Measurements from ENCODE around the gene ADSL.

GRCh38 chr22:40414838-40415505, 68.7 kb downstream of the ADSL start:
- no peak for TF ChIP-seq PPARA (CRISPR knock-in tag; IDR thresholded peaks at IDR 0.05; ENCODE audit: borderline replicate concordance)
- TF ChIP-seq RARB (CRISPR knock-in tag; IDR thresholded peaks at IDR 0.05): no peak
- no peak for TF ChIP-seq TOX (CRISPR knock-in tag; IDR thresholded peaks at IDR 0.05; ENCODE audit: borderline replicate concordance)
- no peak for TF ChIP-seq SNAI2 (CRISPR knock-in tag; IDR thresholded peaks at IDR 0.05)
- no peak for TF ChIP-seq ZFP3 (CRISPR knock-in tag; IDR thresholded peaks at IDR 0.05)
- TF ChIP-seq ARNTL (CRISPR knock-in tag; IDR thresholded peaks at IDR 0.05; ENCODE audit: borderline replicate concordance, low read depth): no peak
- no peak for TF ChIP-seq BACH2 (CRISPR knock-in tag; IDR thresholded peaks at IDR 0.05; ENCODE audit: borderline replicate concordance)
- TF ChIP-seq, protein P1, sequence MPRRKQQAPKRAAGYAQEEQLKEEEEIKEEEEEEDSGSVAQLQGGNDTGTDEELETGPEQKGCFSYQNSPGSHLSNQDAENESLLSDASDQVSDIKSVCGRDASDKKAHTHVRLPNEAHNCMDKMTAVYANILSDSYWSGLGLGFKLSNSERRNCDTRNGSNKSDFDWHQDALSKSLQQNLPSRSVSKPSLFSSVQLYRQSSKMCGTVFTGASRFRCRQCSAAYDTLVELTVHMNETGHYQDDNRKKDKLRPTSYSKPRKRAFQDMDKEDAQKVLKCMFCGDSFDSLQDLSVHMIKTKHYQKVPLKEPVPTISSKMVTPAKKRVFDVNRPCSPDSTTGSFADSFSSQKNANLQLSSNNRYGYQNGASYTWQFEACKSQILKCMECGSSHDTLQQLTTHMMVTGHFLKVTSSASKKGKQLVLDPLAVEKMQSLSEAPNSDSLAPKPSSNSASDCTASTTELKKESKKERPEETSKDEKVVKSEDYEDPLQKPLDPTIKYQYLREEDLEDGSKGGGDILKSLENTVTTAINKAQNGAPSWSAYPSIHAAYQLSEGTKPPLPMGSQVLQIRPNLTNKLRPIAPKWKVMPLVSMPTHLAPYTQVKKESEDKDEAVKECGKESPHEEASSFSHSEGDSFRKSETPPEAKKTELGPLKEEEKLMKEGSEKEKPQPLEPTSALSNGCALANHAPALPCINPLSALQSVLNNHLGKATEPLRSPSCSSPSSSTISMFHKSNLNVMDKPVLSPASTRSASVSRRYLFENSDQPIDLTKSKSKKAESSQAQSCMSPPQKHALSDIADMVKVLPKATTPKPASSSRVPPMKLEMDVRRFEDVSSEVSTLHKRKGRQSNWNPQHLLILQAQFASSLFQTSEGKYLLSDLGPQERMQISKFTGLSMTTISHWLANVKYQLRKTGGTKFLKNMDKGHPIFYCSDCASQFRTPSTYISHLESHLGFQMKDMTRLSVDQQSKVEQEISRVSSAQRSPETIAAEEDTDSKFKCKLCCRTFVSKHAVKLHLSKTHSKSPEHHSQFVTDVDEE (CRISPR knock-in tag; IDR thresholded peaks at IDR 0.05): no peak
- TF ChIP-seq, protein P2, sequence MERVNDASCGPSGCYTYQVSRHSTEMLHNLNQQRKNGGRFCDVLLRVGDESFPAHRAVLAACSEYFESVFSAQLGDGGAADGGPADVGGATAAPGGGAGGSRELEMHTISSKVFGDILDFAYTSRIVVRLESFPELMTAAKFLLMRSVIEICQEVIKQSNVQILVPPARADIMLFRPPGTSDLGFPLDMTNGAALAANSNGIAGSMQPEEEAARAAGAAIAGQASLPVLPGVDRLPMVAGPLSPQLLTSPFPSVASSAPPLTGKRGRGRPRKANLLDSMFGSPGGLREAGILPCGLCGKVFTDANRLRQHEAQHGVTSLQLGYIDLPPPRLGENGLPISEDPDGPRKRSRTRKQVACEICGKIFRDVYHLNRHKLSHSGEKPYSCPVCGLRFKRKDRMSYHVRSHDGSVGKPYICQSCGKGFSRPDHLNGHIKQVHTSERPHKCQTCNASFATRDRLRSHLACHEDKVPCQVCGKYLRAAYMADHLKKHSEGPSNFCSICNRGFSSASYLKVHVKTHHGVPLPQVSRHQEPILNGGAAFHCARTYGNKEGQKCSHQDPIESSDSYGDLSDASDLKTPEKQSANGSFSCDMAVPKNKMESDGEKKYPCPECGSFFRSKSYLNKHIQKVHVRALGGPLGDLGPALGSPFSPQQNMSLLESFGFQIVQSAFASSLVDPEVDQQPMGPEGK (CRISPR knock-in tag; IDR thresholded peaks at IDR 0.05; ENCODE audit: borderline replicate concordance): no peak
